ENCODE measurements around the gene MED22.

Gene MED22

DNA sequence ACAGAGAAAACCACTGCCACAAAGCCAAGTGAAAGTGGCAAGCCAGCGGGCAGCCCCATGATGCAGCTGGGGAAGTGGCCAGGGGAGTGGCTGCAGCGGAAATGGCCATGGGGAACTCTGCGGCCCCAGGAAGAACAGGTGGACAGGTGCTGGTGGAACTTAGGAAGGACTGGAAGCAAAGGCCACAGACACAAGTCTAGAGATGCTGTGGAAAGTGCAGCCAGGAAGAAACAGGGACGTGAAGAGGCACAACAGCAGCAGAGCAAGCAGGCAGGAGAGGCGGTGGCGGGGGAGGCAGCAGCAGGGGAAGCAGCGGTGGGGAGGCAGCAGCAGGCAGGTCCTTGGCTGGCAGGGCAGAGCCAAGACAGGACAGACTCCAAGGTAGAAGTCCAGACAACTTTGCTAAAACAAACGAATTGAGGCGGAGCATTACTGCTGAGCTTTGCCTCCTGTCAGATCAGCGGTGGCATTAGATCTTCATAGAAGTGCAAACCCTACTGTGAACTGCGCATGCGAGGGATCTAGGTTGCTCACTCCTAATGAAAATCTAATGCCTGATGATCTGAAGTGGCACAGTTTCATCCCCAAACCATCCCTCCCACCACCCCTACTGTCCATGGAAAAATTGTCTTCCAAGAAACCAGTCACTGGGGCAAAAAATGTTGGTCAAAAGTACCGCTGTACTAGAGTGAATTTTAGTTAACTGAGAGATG lies 23.8 kb downstream of the MED22 start:
- CTCF ChIA-PET, result interaction anchor here (0.6 to 2.2 kb wide), 2 partner anchors 136 to 159 kb away, joined by 3 to 8 read pairs; no protein-coding TSS in a partner anchor
- TF ChIP-seq ZNF549 (tag by site-specific recombination; IDR thresholded peaks at IDR 0.05) (no peak), ZNF558 (tag by site-specific recombination; IDR thresholded peaks at IDR 0.05) (no peak), YY1 (tag by site-specific recombination; IDR thresholded peaks at IDR 0.05) (no peak), ZFHX2 (tag by site-specific recombination; conservative IDR thresholded peaks at IDR 0.05) (no peak), ZNF354C (tag by site-specific recombination; IDR thresholded peaks at IDR 0.05; ENCODE audit: borderline replicate concordance, low read depth) (no peak), ZNF416 (tag by site-specific recombination; IDR thresholded peaks at IDR 0.05) (no peak), REPIN1 (tag by site-specific recombination; IDR thresholded peaks at IDR 0.05; ENCODE audit: low read depth) (no peak), ZNF366 (tag by site-specific recombination; conservative IDR thresholded peaks at IDR 0.05) (no peak), ZNF132 (tag by site-specific recombination; IDR thresholded peaks at IDR 0.05; ENCODE audit: borderline replicate concordance) (no peak), ZNF114 (tag by site-specific recombination; IDR thresholded peaks at IDR 0.05) (no peak)
- TF ChIP-seq, protein P1, sequence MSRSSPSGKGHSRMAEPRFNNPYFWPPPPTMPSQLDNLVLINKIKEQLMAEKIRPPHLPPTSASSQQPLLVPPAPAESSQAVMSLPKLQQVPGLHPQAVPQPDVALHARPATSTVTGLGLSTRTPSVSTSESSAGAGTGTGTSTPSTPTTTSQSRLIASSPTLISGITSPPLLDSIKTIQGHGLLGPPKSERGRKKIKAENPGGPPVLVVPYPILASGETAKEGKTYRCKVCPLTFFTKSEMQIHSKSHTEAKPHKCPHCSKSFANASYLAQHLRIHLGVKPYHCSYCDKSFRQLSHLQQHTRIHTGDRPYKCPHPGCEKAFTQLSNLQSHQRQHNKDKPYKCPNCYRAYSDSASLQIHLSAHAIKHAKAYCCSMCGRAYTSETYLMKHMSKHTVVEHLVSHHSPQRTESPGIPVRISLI (tag by site-specific recombination; IDR thresholded peaks at IDR 0.05), result no peak
- TF ChIP-seq, protein P2, sequence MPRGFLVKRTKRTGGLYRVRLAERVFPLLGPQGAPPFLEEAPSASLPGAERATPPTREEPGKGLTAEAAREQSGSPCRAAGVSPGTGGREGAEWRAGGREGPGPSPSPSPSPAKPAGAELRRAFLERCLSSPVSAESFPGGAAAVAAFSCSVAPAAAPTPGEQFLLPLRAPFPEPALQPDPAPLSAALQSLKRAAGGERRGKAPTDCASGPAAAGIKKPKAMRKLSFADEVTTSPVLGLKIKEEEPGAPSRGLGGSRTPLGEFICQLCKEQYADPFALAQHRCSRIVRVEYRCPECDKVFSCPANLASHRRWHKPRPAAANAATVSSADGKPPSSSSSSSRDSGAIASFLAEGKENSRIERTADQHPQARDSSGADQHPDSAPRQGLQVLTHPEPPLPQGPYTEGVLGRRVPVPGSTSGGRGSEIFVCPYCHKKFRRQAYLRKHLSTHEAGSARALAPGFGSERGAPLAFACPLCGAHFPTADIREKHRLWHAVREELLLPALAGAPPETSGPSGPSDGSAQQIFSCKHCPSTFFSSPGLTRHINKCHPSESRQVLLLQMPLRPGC (tag by site-specific recombination; IDR thresholded peaks at IDR 0.05), result no peak
- TF ChIP-seq, protein P3, sequence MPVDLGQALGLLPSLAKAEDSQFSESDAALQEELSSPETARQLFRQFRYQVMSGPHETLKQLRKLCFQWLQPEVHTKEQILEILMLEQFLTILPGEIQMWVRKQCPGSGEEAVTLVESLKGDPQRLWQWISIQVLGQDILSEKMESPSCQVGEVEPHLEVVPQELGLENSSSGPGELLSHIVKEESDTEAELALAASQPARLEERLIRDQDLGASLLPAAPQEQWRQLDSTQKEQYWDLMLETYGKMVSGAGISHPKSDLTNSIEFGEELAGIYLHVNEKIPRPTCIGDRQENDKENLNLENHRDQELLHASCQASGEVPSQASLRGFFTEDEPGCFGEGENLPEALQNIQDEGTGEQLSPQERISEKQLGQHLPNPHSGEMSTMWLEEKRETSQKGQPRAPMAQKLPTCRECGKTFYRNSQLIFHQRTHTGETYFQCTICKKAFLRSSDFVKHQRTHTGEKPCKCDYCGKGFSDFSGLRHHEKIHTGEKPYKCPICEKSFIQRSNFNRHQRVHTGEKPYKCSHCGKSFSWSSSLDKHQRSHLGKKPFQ (tag by site-specific recombination; IDR thresholded peaks at IDR 0.05), result no peak
- TF ChIP-seq, protein P4, sequence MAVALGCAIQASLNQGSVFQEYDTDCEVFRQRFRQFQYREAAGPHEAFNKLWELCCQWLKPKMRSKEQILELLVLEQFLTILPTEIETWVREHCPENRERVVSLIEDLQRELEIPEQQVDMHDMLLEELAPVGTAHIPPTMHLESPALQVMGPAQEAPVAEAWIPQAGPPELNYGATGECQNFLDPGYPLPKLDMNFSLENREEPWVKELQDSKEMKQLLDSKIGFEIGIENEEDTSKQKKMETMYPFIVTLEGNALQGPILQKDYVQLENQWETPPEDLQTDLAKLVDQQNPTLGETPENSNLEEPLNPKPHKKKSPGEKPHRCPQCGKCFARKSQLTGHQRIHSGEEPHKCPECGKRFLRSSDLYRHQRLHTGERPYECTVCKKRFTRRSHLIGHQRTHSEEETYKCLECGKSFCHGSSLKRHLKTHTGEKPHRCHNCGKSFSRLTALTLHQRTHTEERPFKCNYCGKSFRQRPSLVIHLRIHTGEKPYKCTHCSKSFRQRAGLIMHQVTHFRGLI (tag by site-specific recombination; IDR thresholded peaks at IDR 0.05), result no peak
- TF ChIP-seq, protein P5, sequence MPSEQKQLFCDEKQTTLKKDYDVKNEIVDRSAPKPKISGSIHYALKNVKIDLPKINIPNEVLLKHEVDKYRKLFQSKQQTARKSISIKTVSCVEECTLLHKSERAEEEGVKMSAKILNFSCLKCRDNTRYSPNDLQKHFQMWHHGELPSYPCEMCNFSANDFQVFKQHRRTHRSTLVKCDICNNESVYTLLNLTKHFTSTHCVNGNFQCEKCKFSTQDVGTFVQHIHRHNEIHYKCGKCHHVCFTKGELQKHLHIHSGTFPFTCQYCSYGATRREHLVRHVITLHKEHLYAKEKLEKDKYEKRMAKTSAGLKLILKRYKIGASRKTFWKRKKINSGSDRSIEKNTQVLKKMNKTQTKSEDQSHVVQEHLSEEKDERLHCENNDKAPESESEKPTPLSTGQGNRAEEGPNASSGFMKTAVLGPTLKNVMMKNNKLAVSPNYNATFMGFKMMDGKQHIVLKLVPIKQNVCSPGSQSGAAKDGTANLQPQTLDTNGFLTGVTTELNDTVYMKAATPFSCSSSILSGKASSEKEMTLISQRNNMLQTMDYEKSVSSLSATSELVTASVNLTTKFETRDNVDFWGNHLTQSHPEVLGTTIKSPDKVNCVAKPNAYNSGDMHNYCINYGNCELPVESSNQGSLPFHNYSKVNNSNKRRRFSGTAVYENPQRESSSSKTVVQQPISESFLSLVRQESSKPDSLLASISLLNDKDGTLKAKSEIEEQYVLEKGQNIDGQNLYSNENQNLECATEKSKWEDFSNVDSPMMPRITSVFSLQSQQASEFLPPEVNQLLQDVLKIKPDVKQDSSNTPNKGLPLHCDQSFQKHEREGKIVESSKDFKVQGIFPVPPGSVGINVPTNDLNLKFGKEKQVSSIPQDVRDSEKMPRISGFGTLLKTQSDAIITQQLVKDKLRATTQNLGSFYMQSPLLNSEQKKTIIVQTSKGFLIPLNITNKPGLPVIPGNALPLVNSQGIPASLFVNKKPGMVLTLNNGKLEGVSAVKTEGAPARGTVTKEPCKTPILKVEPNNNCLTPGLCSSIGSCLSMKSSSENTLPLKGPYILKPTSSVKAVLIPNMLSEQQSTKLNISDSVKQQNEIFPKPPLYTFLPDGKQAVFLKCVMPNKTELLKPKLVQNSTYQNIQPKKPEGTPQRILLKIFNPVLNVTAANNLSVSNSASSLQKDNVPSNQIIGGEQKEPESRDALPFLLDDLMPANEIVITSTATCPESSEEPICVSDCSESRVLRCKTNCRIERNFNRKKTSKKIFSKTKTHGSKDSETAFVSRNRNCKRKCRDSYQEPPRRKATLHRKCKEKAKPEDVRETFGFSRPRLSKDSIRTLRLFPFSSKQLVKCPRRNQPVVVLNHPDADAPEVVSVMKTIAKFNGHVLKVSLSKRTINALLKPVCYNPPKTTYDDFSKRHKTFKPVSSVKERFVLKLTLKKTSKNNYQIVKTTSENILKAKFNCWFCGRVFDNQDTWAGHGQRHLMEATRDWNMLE (tag by site-specific recombination; conservative IDR thresholded peaks at IDR 0.05; ENCODE audit: low read depth), result no peak
- H3K36me3 ChIP-seq (ENCODE audit: control insufficient read depth in 2 of 2, insufficient read depth in 1 of 2, low read length in 2 of 2), result no peaks in the 10 kb centered on the region
- POLR2A ChIA-PET, result no interaction called here
- H3K4me3 ChIP-seq (ENCODE audit: low read depth, low read length), result no peak overlapping the region
- H3K27ac ChIP-seq (ENCODE audit: extremely low read depth, low read depth, low read length), result no peak overlapping the region
- H3K4me1 ChIP-seq (ENCODE audit: control insufficient read depth, insufficient read depth, low read length), result no peaks in the 10 kb centered on the region
- no peaks in the 10 kb centered on the region for H3K9me3 ChIP-seq (ENCODE audit: control insufficient read depth, insufficient read depth, low read depth, low read length)

All from HEK293 (cell line).